NOMO-1 (cell line): ENCODE data around the gene RHBDF2.
"Not testable (repeated sequence)": the region's sequence is repeated elsewhere in the genome, so short reads cannot be mapped to it uniquely, and the experiment has no call there.

Experiments
- DNase-seq, 2 experiments: peaks; one replicate each; lab custom pipeline; 2025; ENCODE audit not compliant: unreplicated experiment in 2 of 2; lab: John Stamatoyannopoulos, UW

The RHBDF2 gene

GRCh38 chr17:76538941-76539570, 37.8 kb upstream of the RHBDF2 start:
- DNase-seq: no peak

GRCh38 chr17:76538281-76538931, 37.2 kb upstream of the RHBDF2 start:
- DNase-seq: no peak

- no peak for DNase-seq
Measured at GRCh38 chr17:76537578-76538280, 36.5 kb upstream of the RHBDF2 start, which contains the start of gene CYGB. Gene CYGB, minus strand, starts transcription at chr17:76537709. Its CDS starts 167 bp downstream, at chr17:76537542.

GRCh38 chr17:76537288-76537577, 36.0 kb upstream of the RHBDF2 start:
- no peak for DNase-seq

GRCh38 chr17:76536511-76537287, 35.5 kb upstream of the RHBDF2 start:
- no peak for DNase-seq

- no peak for DNase-seq
Measured at GRCh38 chr17:76535788-76536510, 34.7 kb upstream of the RHBDF2 start.

GRCh38 chr17:76534831-76535732, 33.9 kb upstream of the RHBDF2 start:
- no peak for DNase-seq

- not testable (repeated sequence) for DNase-seq
Measured at GRCh38 chr17:76533640-76534359, 32.6 kb upstream of the RHBDF2 start.

GRCh38 chr17:76532072-76532651, 30.9 kb upstream of the RHBDF2 start:
- no peak for DNase-seq

- no peak for DNase-seq
Measured at GRCh38 chr17:76531486-76532038, 30.3 kb upstream of the RHBDF2 start.

GRCh38 chr17:76530811-76531485, 29.7 kb upstream of the RHBDF2 start:
- DNase-seq: no peak

GRCh38 chr17:76530095-76530723, 29.0 kb upstream of the RHBDF2 start:
- DNase-seq: no peak

GRCh38 chr17:76529224-76530094, 28.2 kb upstream of the RHBDF2 start:
- no peak for DNase-seq

GRCh38 chr17:76528528-76529223, 27.5 kb upstream of the RHBDF2 start:
- DNase-seq: no peak

- DNase-seq: no peak
Measured at GRCh38 chr17:76528156-76528527, 26.9 kb upstream of the RHBDF2 start.
